ENCODE results near the gene STK32A.

STK32A gene

GRCh38 chr5:147427521-147428401 is 192.9 kb downstream of the STK32A start:
- no peaks in the 10 kb centered on the region for H3K27me3 ChIP-seq

GRCh38 chr5:147430628-147431027 is 195.8 kb downstream of the STK32A start:
- no peaks in the 10 kb centered on the region for H3K9me3 ChIP-seq
- no peak overlapping the region for H3K4me3 ChIP-seq (ENCODE audit: low read depth in 1 of 2, low read length in 1 of 2)
- no peak overlapping the region for H3K27ac ChIP-seq
- no peaks in the 10 kb centered on the region for H3K27me3 ChIP-seq
- peaks cover 14 to 23% of the 10 kb centered on the region in 2 experiments for H3K4me1 ChIP-seq (ENCODE audit: control insufficient read depth in 1 of 2, insufficient read depth in 1 of 2, low read depth in 1 of 2, low read length in 1 of 2)
- no peaks in the 10 kb centered on the region for H3K36me3 ChIP-seq
- no peak for TF ChIP-seq CTCF (IDR thresholded peaks at IDR 0.05)

More at GRCh38 chr5:147427521-147428401, 192.9 kb downstream of the STK32A start:
- Histone ChIP-seq H3K27ac (no peak overlapping the region), H3K4me3 (ENCODE audit: low read depth in 1 of 2, low read length in 1 of 2) (no peak overlapping the region), H3K36me3 (no peaks in the 10 kb centered on the region), H3K4me1 (ENCODE audit: control insufficient read depth in 1 of 2, insufficient read depth in 1 of 2, low read depth in 1 of 2, low read length in 1 of 2) (peaks cover 14 to 23% of the 10 kb centered on the region in 2 experiments), H3K9me3 (no peaks in the 10 kb centered on the region)
- no peak for TF ChIP-seq CTCF (IDR thresholded peaks at IDR 0.05)

- H3K4me3 ChIP-seq (ENCODE audit: low read depth in 1 of 2, low read length in 1 of 2) = no peak overlapping the region
- no peak overlapping the region for H3K27ac ChIP-seq
- H3K27me3 ChIP-seq = no peaks in the 10 kb centered on the region
- peaks cover 10 to 19% of the 10 kb centered on the region in 2 experiments for H3K4me1 ChIP-seq (ENCODE audit: control insufficient read depth in 1 of 2, insufficient read depth in 1 of 2, low read depth in 1 of 2, low read length in 1 of 2)
- H3K9me3 ChIP-seq = no peaks in the 10 kb centered on the region
- no peak for TF ChIP-seq CTCF (IDR thresholded peaks at IDR 0.05)
- H3K36me3 ChIP-seq = no peaks in the 10 kb centered on the region
Observed at GRCh38 chr5:147431586-147431985, 196.8 kb downstream of the STK32A start.

- Histone ChIP-seq H3K4me3 (ENCODE audit: low read depth in 1 of 2, low read length in 1 of 2) (no peak overlapping the region), H3K27me3 (no peaks in the 10 kb centered on the region), H3K4me1 (ENCODE audit: control insufficient read depth in 1 of 2, insufficient read depth in 1 of 2, low read depth in 1 of 2, low read length in 1 of 2) (peaks cover 11 to 19% of the 10 kb centered on the region in 2 experiments), H3K36me3 (no peaks in the 10 kb centered on the region), H3K9me3 (no peaks in the 10 kb centered on the region), H3K27ac (no peak overlapping the region)
- TF ChIP-seq CTCF (IDR thresholded peaks at IDR 0.05) = no peak
Observed at GRCh38 chr5:147432323-147432722, 197.5 kb downstream of the STK32A start.

GRCh38 chr5:147434049-147434448 is 199.2 kb downstream of the STK32A start:
- H3K4me1 ChIP-seq (ENCODE audit: control insufficient read depth in 1 of 2, insufficient read depth in 1 of 2, low read depth in 1 of 2, low read length in 1 of 2) = peaks cover 16 to 19% of the 10 kb centered on the region in 2 experiments
- H3K27me3 ChIP-seq = no peaks in the 10 kb centered on the region
- H3K4me3 ChIP-seq (ENCODE audit: low read depth in 1 of 2, low read length in 1 of 2) = no peak overlapping the region
- no peaks in the 10 kb centered on the region for H3K9me3 ChIP-seq
- H3K27ac ChIP-seq = no peak overlapping the region
- TF ChIP-seq CTCF (IDR thresholded peaks at IDR 0.05) = no peak
- H3K36me3 ChIP-seq = no peaks in the 10 kb centered on the region

Measured in neutrophil (primary cell).